ENCODE measurements around the gene PLXNC1.
"Not testable (repeated sequence)": the region's sequence is repeated elsewhere in the genome, so short reads cannot be mapped to it uniquely, and the experiment has no call there.

Gene PLXNC1

GRCh38 chr12:94308612-94309011 lies 160.2 kb downstream of the PLXNC1 start:
- DNase-seq: no peak

- DNase-seq: no peak
Measured at GRCh38 chr12:94309373-94309772, 161.0 kb downstream of the PLXNC1 start.

- no peak for DNase-seq
Measured at GRCh38 chr12:94312378-94312777, 164.0 kb downstream of the PLXNC1 start.

GRCh38 chr12:94316600-94316999 lies 168.2 kb downstream of the PLXNC1 start:
- DNase-seq: not testable (repeated sequence)

- DNase-seq: no peak
Measured at GRCh38 chr12:94318181-94318580, 169.8 kb downstream of the PLXNC1 start.

GRCh38 chr12:94320109-94320508 lies 171.7 kb downstream of the PLXNC1 start:
- DNase-seq: no peak

- DNase-seq: no peak
Measured at GRCh38 chr12:94322346-94322745, 174.0 kb downstream of the PLXNC1 start.

- DNase-seq: no peak
Measured at GRCh38 chr12:94326234-94326633, 177.9 kb downstream of the PLXNC1 start.

GRCh38 chr12:94326727-94327126 lies 178.3 kb downstream of the PLXNC1 start:
- no peak for DNase-seq

GRCh38 chr12:94327809-94328208 lies 179.4 kb downstream of the PLXNC1 start:
- no peak for DNase-seq

- DNase-seq: no peak
Measured at GRCh38 chr12:94329366-94329765, 181.0 kb downstream of the PLXNC1 start.

- no peak for DNase-seq
Measured at GRCh38 chr12:94333396-94333795, 185.0 kb downstream of the PLXNC1 start.

- no peak for DNase-seq
Measured at GRCh38 chr12:94336211-94336925, 188.0 kb downstream of the PLXNC1 start.

- no peak for DNase-seq
Measured at GRCh38 chr12:94338006-94338794, 189.8 kb downstream of the PLXNC1 start.

- DNase-seq: no peak
Measured at GRCh38 chr12:94340573-94340972, 192.2 kb downstream of the PLXNC1 start.

GRCh38 chr12:94353130-94353529 lies 204.8 kb downstream of the PLXNC1 start:
- no peak for DNase-seq
